HepG2 (cell line): ENCODE measurements around the gene INAFM1. TPM values are rescaled to one million over a fixed set of nuclear protein-coding genes. Genes with fewer than 3 reads are reported as not detected.
A peak's percentile ranks its signal among the peaks of the same experiment; 100 is the strongest.

Experiments
- BHLHE40 ChIP-seq: IDR thresholded peaks from 2 replicates; pipeline ENCODE4 v1.6.1; 2011; ENCODE audit warnings: low read length, improper control_type of control experiment
- CSRNP1 ChIP-seq: sonication (generic); formaldehyde crosslinking; IDR thresholded peaks from 2 replicates; pipeline ENCODE4 v1.8.1; 2023; ENCODE audit warnings: mild to moderate bottlenecking, missing genetic modification reagents
- NBN ChIP-seq: fragments of 450-650 bp; conservative IDR thresholded peaks from 2 replicates; pipeline ENCODE4 v1.6.1; 2017
- THAP9 ChIP-seq: sonication (generic); formaldehyde crosslinking; IDR thresholded peaks from 2 replicates; pipeline ENCODE4; 2020; ENCODE audit warnings: missing genetic modification reagents, mild to moderate bottlenecking, borderline replicate concordance
- ZBTB38 ChIP-seq: sonication (generic); formaldehyde crosslinking; IDR thresholded peaks from 2 replicates; pipeline ENCODE4 v1.5.1; 2020; ENCODE audit warnings: mild to moderate bottlenecking, missing genetic modification reagents
- ZMYM4 ChIP-seq: sonication (generic); formaldehyde crosslinking; IDR thresholded peaks from 2 replicates; pipeline ENCODE4 v1.8.1; 2023; ENCODE audit warnings: mild to moderate bottlenecking, missing genetic modification reagents
- ZNF101 ChIP-seq: sonication (generic); formaldehyde crosslinking; IDR thresholded peaks from 2 replicates; pipeline ENCODE4 v1.4.0; 2020; ENCODE audit warnings: mild to moderate bottlenecking, low read depth, missing genetic modification reagents, borderline replicate concordance
- ZNF383 ChIP-seq: sonication (generic); formaldehyde crosslinking; IDR thresholded peaks from 2 replicates; pipeline ENCODE4 v1.4.0; 2020; ENCODE audit warnings: missing genetic modification reagents, mild to moderate bottlenecking, borderline replicate concordance
- ZNF569 ChIP-seq: sonication (generic); formaldehyde crosslinking; IDR thresholded peaks from 2 replicates; pipeline ENCODE4 v1.5.0; 2020; ENCODE audit warnings: mild to moderate bottlenecking, missing genetic modification reagents, moderate library complexity, borderline replicate concordance
- ZNF644 ChIP-seq: IDR thresholded peaks from 2 replicates; pipeline ENCODE4 v1.6.1; 2016; ENCODE audit warnings: low read depth
- polyA plus RNA-seq, 8 experiments: library from polyadenylated mRNA; depleted of rRNA in 3 of 8; stranded (reverse) in 7 of 8; unstranded in 1 of 8; fragments of >200 nt; fragmentation: Illumina TruSeq in 4 of 8; extraction: Trizol in 4 of 8; gene quantifications; 2 replicates each; pipeline versions ENCODE4 v1.2.1 to v1.2.3, GENCODE V29; 2011 to 2016; ENCODE audit warnings: low read depth in 4 of 8, missing spikeins in 1 of 8, mixed read lengths in 1 of 8; ENCODE audit not compliant: insufficient read depth in 1 of 8
- total RNA-seq, 5 experiments: library from RNA; depleted of rRNA; stranded (reverse); fragments of >200 nt; fragmentation: Illumina TruSeq; extraction: Trizol; gene quantifications; 2 replicates each; pipeline ENCODE4 v1.2.3, GENCODE V29; 2016; ENCODE audit warnings: low read depth in 1 of 5
- TF ChIP-seq, protein P1 (sequence below), 2 experiments: fragments of 450-650 bp in 1 of 2; sonication (generic) in 1 of 2; formaldehyde crosslinking in 1 of 2; IDR thresholded peaks; 2 replicates each; pipeline versions ENCODE4 v1.6.1 to v1.8.0; 2016 to 2022; ENCODE audit warnings: antibody characterized with exemption in 1 of 2, mild to moderate bottlenecking in 1 of 2, missing genetic modification reagents in 1 of 2
- TF ChIP-seq, protein P2 (sequence below): sonication (generic); formaldehyde crosslinking; IDR thresholded peaks from 2 replicates; pipeline ENCODE4 v1.4.0; 2020; ENCODE audit warnings: mild to moderate bottlenecking, missing genetic modification reagents

Gene INAFM1
- total and polyA plus RNA-seq, 2 of the 13 experiments (the other 11 are each of a cell fraction or from before 2014, with no cell fraction given), result 0.88 to 1.9 TPM

- TF ChIP-seq THAP9 (no peak), CSRNP1 (no peak), ZNF383 (CRISPR knock-in tag) (no peak), ZNF644 (CRISPR knock-in tag) (no peak), NBN (no peak), BHLHE40 (peak; percentile 83), ZNF101 (CRISPR knock-in tag) (no peak), ZNF569 (CRISPR knock-in tag) (no peak), ZBTB38 (CRISPR knock-in tag) (no peak), ZMYM4 (CRISPR knock-in tag) (no peak)
- TF ChIP-seq, protein P1, sequence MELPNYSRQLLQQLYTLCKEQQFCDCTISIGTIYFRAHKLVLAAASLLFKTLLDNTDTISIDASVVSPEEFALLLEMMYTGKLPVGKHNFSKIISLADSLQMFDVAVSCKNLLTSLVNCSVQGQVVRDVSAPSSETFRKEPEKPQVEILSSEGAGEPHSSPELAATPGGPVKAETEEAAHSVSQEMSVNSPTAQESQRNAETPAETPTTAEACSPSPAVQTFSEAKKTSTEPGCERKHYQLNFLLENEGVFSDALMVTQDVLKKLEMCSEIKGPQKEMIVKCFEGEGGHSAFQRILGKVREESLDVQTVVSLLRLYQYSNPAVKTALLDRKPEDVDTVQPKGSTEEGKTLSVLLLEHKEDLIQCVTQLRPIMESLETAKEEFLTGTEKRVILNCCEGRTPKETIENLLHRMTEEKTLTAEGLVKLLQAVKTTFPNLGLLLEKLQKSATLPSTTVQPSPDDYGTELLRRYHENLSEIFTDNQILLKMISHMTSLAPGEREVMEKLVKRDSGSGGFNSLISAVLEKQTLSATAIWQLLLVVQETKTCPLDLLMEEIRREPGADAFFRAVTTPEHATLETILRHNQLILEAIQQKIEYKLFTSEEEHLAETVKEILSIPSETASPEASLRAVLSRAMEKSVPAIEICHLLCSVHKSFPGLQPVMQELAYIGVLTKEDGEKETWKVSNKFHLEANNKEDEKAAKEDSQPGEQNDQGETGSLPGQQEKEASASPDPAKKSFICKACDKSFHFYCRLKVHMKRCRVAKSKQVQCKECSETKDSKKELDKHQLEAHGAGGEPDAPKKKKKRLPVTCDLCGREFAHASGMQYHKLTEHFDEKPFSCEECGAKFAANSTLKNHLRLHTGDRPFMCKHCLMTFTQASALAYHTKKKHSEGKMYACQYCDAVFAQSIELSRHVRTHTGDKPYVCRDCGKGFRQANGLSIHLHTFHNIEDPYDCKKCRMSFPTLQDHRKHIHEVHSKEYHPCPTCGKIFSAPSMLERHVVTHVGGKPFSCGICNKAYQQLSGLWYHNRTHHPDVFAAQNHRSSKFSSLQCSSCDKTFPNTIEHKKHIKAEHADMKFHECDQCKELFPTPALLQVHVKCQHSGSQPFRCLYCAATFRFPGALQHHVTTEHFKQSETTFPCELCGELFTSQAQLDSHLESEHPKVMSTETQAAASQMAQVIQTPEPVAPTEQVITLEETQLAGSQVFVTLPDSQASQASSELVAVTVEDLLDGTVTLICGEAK (IDR thresholded peaks at IDR 0.05), result 0 out of 2 replicates have a peak, but pooled peaks have one; percentile 2
- TF ChIP-seq, protein P1 (CRISPR knock-in tag; IDR thresholded peaks at IDR 0.05), result no peak
- TF ChIP-seq, protein P2, sequence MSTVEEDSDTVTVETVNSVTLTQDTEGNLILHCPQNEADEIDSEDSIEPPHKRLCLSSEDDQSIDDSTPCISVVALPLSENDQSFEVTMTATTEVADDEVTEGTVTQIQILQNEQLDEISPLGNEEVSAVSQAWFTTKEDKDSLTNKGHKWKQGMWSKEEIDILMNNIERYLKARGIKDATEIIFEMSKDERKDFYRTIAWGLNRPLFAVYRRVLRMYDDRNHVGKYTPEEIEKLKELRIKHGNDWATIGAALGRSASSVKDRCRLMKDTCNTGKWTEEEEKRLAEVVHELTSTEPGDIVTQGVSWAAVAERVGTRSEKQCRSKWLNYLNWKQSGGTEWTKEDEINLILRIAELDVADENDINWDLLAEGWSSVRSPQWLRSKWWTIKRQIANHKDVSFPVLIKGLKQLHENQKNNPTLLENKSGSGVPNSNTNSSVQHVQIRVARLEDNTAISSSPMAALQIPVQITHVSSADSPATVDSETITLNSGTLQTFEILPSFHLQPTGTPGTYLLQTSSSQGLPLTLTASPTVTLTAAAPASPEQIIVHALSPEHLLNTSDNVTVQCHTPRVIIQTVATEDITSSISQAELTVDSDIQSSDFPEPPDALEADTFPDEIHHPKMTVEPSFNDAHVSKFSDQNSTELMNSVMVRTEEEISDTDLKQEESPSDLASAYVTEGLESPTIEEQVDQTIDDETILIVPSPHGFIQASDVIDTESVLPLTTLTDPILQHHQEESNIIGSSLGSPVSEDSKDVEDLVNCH (CRISPR knock-in tag), result no peak
Observed at GRCh38 chr19:47228937-47229675, 45.6 kb upstream of the INAFM1 start (continued).
